ENCODE results near the gene TMEM139.

TMEM139 gene

DNA sequence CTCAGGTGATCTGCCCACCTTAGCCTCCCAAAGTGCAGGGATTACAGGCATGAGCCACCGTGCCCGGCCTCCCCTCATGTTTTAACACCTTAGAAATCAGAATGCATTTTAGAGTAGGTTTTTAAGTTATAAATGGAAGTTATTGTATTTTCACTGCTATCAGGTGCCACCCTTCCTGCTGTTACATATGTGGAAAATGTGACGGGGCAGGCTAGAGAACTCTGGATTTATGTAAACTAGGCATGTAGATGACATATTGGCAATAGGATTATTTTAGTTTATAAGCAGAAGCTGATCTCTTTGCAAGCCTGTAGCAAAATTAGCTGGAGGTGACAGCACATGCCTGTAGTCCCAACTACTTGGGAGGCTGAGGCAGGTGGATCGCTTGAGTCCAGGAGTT is 5.5 kb downstream of the TMEM139 start:
- no peak for DNase-seq

DNA sequence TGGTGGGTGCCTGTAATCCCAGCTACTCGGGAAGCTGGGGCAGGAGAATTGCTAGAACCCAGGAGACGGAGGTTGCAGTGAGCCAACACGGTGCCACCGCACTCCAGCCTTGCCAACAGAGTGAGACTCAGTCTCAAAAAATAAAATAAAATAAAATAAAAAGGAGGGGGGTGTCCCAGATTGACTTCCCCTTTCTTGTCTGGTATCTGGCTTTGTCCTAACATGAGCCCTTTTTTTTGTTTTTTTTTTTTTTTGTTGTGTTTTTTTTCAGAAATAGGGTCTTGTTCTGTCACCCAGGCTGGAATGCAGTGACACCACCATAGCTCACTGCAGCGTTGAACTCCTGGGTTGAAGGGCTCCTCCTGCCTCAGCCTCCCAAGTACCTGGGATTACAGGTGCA is 8.1 kb downstream of the TMEM139 start:
- no peak for DNase-seq

- no peak for DNase-seq
Measured at GRCh38 chr7:143295870-143296269, 11.1 kb downstream of the TMEM139 start.

GRCh38 chr7:143296686-143297085 is 11.9 kb downstream of the TMEM139 start:
- no peak for DNase-seq

DNA sequence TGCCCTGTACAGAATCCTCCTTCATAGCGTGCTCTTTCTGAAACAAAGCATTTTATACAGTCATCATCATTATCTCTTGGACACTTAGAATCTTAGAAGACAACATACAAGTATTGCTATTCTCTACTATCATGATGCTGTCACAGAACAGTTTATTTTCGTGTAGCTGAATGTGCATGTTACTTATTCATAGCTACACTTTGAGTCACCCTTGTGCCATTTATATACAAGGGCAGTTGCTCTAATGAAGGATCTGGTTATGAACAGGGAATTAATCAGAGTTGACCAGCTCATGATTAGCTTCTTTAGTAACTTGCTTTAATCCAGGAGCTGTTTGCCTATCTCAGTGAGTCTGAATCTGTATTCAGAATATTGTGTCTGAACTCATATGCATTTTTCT is 14.6 kb downstream of the TMEM139 start:
- no peak for DNase-seq

- DNase-seq, result peak in 3 of 4 experiments; percentile 19 to 42 (median 35)
Measured at GRCh38 chr7:143299840-143300239, 15.1 kb downstream of the TMEM139 start.

- no peak for DNase-seq
Measured at GRCh38 chr7:143300959-143301935, 16.5 kb downstream of the TMEM139 start.

- no peak for DNase-seq
Measured at GRCh38 chr7:143303733-143304132, 19.0 kb downstream of the TMEM139 start.

DNA sequence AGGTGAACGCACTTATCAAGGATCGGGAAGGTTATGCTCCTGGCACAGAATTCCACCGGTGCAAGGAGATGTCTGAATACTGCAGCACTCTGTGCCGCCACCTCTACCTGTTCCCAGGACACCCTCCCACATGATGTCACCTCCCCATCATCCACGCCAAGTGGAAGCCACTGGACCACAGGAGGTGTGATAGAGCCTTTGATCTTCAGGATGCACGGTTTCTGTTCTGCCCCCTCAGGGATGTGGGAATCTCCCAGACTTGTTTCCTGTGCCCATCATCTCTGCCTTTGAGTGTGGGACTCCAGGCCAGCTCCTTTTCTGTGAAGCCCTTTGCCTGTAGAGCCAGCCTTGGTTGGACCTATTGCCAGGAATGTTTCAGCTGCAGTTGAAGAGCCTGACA is 20.2 kb downstream of the TMEM139 start:
- no peak for DNase-seq

- peak; percentile 45 to 52 (median 48) for DNase-seq
Measured at GRCh38 chr7:143305423-143306070, 20.8 kb downstream of the TMEM139 start.

- DNase-seq, result no peak
Measured at GRCh38 chr7:143308632-143309031, 23.9 kb downstream of the TMEM139 start.

GRCh38 chr7:143314127-143314526 is 29.4 kb downstream of the TMEM139 start:
- DNase-seq, result no peak

DNA sequence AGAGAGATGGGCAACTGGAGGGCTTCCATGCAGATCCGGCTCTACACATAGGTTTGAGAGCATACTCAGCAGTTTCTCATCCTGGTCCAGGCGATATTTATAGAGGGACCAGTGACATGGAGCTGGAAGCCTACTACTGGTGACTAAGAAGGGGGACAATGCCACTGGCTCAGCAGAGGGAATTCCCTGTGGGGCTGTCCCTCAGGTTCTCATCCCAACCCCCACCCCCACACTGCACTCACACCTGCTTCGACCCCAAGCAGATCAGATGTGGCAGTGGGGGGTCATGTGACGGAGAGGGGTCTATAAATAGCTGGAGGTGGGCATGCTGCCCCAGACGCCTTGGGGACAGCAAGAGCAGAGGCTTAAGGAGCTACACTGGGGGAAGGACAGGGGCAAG is 31.0 kb downstream of the TMEM139 start, which contains the start of gene CLCN1:
TSS of gene CLCN1 (plus strand) at position 336 of the 400 bp plus-strand sequence. CDS start 102 bp downstream, outside the sequence.
- DNase-seq, result no peak

DNA sequence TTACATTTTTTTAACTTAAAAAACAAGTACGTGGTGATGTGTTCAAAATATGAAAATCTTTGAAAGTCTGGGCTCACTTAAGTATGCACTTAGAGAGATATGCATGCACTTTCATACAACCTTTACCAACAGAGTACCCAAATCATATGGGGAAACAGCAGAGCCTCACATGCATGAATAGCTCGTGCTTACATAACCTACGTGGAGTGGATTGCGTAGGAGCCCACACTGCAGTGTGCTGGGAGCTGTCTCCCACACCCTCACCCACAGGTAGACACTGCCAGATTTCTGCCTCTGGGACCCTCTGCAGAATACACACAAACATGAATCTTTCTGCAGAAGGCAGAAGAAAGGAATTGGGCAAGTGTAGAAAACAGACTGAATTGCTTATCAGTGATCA is 31.7 kb downstream of the TMEM139 start:
- no peak for DNase-seq

DNA sequence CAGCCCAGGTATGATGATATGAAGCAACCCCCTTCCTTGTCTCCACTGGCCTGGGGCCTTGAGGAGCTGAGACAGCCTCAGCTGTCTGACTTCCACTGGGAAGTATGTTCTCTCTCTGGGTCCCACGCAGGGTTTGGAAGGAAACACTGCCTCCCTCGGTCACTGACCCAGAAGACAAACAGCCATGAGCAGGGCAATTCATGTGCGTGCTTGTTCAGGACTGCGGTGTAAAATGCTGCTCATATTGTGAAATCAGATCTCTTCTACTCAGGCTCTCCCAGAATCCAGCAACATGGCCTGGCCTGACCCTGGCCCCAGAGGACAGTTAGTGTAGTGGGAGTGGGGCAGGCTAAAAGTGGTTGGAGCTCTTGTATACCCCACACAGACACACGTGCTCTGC is 33.9 kb downstream of the TMEM139 start:
- no peak for DNase-seq

DNA sequence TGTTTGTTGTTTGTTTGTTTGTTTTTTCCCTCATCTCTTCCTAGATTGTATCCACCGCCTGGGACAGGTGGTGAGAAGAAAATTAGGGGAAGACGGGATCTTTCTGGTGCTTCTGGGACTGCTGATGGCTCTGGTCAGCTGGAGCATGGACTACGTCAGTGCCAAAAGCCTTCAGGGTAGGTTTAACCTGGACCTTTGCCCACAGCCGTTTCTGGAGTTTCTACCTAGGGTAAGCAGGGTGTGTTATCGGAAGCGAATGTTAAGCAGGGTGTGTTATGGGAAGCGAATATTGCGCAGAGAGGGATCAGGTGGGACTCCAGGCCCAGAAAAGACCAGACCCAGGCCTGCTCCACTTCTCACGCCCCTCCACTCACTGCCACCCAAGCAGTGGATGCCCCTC is 35.9 kb downstream of the TMEM139 start:
- DNase-seq, result no peak

DNA sequence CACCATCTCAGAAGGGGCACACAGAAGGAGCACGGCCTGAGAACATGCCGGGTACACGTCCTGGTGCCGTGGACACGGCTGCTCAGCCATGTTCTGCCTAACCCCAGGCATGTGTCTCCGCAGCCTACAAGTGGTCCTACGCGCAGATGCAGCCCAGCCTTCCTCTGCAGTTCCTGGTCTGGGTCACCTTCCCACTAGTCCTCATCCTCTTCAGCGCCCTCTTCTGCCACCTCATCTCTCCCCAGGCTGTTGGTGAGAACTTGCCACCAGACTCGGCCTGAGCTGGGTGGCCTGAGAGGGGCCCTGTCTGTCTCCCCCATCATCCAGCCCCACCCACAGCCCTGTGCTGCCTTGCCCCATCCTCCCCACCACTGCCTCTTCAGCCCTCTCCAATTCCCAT is 36.5 kb downstream of the TMEM139 start:
- no peak for DNase-seq

GRCh38 chr7:143321734-143322133 is 37.0 kb downstream of the TMEM139 start:
- no peak for DNase-seq

DNA sequence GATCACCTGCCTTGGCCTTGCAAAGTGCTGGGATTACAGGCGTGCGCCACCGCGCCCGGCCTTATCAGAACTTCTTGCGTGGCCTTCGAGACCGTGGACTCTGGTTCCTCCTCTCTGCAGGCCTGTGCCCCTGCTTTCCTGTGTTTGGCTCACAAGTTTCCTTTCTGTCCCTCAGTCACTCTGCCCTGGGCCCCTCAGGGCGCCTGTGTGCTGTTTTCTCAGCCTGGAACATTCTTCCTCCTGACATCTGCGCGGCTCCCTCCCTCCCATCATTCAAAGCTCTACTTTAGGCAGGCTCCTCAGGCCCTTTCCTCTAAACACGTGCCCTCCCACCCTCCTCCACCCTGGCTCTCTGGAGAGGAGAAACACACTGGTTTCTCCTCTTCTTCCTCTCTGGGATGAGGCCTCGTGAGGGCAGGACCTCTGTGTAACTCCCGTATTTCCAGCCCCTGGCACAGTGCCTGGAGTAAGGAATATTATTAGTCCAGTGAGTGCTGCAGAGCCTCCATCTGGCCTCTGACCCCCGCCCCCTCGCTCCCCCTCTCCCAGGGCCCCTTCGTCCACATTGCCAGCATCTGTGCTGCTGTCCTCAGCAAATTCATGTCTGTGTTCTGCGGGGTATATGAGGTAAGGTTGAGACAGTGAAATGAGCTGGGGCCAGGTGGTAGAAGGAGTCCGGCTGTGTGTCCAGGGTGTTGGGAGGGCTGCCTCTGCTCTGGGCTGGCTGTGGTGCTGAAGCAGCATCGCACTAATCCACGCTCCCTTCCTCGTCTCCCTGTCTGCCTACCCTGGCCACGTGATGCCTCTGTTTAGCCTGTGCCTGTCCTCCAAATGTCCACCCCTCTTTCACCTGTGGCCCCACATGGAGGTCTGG is 38.2 kb downstream of the TMEM139 start:
- no peak for DNase-seq

DNA sequence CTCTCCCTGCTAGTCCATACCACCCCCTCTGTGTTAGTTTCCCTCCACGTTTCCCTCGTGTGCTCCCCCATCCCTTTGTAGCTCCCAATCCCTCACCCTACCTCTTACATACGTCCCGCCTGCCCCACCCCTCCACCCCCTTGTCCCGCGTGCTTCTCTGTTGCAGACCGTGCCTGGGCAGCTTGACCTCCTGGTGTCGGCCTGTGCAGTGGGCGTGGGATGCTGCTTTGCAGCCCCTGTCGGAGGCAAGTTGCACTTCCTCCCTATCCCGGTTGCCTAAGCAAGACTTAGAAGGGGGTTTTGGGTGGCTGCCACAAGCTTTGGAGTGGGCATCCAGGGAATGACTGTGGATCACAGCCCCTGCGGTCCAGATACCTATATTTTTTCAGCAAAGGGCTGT is 38.9 kb downstream of the TMEM139 start:
- DNase-seq, result no peak

- no peak for DNase-seq
Measured at GRCh38 chr7:143325240-143325639, 40.5 kb downstream of the TMEM139 start.

DNA sequence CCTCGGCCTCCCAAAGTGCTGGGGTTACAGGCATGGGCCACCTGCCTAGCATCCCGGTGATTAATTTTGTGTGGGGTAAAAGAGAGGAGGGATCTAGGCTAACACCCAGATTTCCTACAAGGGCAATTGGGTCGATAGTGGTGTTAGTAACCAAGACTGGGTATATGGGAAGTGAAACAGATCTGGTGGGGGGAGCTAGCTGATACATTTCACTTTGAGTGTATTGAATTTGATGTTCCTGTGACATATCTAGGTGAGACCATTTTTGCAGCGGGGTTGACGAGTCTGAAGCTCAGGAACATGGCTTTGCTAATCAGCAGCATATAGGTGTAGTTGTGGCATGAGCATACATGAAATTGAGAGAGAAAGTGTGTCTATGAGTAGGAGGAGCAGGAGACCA is 43.1 kb downstream of the TMEM139 start:
- no peak for DNase-seq

All from activated CD4-positive, CD25-positive, alpha-beta regulatory T cell (primary cell).